ENCODE results near the gene IKZF4.

- no peak for TF ChIP-seq POLR2A (IDR thresholded peaks at IDR 0.05)
- TF ChIP-seq CTCF (IDR thresholded peaks at IDR 0.05) = no peak
Measured at GRCh38 chr12:56013482-56013881, 7.4 kb upstream of the IKZF4 start.

Data from lower leg skin (tissue), 3 donors.